ENCODE measurements around the gene MFSD6L. TPM values are rescaled to one million over a fixed set of nuclear protein-coding genes. Genes with fewer than 3 reads are reported as not detected.

MFSD6L gene
- total RNA-seq, 4 donors from 2014 or later = 0.17 to 0.22 TPM; not detected in 2

GRCh38 chr17:8797621-8798175, 1.5 kb downstream of the MFSD6L start:
- TF ChIP-seq CTCF (IDR thresholded peaks at IDR 0.05; ENCODE audit: low read depth) = no peak

- no peak for TF ChIP-seq CTCF (IDR thresholded peaks at IDR 0.05; ENCODE audit: low read depth)
Observed at GRCh38 chr17:8794636-8795035, 4.5 kb downstream of the MFSD6L start.

- no peak for TF ChIP-seq CTCF (IDR thresholded peaks at IDR 0.05; ENCODE audit: low read depth)
Observed at GRCh38 chr17:8793649-8794048, 5.5 kb downstream of the MFSD6L start.

- TF ChIP-seq CTCF (IDR thresholded peaks at IDR 0.05; ENCODE audit: low read depth) = no peak
Observed at GRCh38 chr17:8792646-8793045, 6.5 kb downstream of the MFSD6L start.

- TF ChIP-seq CTCF (IDR thresholded peaks at IDR 0.05; ENCODE audit: low read depth) = no peak
Observed at GRCh38 chr17:8791910-8792270, 7.3 kb downstream of the MFSD6L start.

- no peak for TF ChIP-seq CTCF (IDR thresholded peaks at IDR 0.05; ENCODE audit: low read depth)
Observed at GRCh38 chr17:8791248-8791909, 7.8 kb downstream of the MFSD6L start.

GRCh38 chr17:8789743-8790142, 9.4 kb downstream of the MFSD6L start:
- TF ChIP-seq CTCF (IDR thresholded peaks at IDR 0.05; ENCODE audit: low read depth) = no peak
